8988T (cell line): ENCODE measurements around the gene PDGFC.

Experiments used
- DNase-seq: peaks from one replicate; pipeline ENCODE4 v3.0.0; 2011

PDGFC gene

GRCh38 chr4:156729416-156729815, 242.2 kb downstream of the PDGFC start:
- DNase-seq = no peak

GRCh38 chr4:156725257-156725656, 246.3 kb downstream of the PDGFC start:
- no peak for DNase-seq

- no peak for DNase-seq
Measured at GRCh38 chr4:156723951-156724668, 247.5 kb downstream of the PDGFC start.

DNA sequence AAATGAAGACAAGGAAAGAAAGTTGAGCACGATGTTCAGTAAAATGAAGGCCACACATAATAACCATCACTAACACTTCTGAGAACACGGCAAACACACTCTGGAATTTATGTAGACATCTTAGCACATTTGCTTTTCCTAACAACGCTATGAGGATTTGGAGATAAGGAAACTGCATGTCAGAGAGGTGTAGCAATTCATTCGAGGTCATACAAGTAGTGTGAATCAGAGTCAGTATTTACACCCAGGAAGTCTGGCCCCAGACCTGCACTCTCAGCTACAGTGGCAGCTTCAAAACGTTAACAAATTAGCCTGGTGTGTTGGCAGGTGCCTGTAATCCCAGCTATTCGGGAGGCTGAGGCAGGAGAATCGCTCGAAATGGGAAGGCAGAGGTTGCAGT, 253.4 kb downstream of the PDGFC start:
- DNase-seq = no peak

- DNase-seq = no peak
Measured at GRCh38 chr4:156711193-156711590, 260.4 kb downstream of the PDGFC start.
